ENCODE results near the gene UBQLN1.

DNA sequence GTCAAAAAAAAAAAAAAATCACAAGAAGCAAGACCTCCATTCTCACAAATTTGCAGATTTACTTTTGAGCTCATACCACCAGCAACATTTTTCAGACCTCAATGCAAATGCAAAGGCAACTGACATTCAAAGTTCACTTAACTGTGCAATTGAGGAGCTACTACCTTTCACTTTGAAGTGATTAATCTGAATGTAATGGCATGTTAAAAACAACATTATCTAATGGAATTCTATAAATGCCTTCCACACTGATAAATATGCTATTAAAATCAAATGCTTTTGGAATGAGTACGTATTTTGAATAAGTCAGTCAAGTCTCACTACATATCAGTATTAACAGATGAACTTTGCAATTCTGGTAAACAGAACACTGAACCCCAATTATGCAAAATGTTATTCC lies 32.3 kb downstream of the UBQLN1 start:
- TF ChIP-seq POLR2A (IDR thresholded peaks at IDR 0.05): no peak
- TF ChIP-seq, protein P1, sequence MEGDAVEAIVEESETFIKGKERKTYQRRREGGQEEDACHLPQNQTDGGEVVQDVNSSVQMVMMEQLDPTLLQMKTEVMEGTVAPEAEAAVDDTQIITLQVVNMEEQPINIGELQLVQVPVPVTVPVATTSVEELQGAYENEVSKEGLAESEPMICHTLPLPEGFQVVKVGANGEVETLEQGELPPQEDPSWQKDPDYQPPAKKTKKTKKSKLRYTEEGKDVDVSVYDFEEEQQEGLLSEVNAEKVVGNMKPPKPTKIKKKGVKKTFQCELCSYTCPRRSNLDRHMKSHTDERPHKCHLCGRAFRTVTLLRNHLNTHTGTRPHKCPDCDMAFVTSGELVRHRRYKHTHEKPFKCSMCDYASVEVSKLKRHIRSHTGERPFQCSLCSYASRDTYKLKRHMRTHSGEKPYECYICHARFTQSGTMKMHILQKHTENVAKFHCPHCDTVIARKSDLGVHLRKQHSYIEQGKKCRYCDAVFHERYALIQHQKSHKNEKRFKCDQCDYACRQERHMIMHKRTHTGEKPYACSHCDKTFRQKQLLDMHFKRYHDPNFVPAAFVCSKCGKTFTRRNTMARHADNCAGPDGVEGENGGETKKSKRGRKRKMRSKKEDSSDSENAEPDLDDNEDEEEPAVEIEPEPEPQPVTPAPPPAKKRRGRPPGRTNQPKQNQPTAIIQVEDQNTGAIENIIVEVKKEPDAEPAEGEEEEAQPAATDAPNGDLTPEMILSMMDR (IDR thresholded peaks at IDR 0.05): no peak

Data from testis (tissue), 2 donors.